ENCODE data around the gene IFI30. TPM values are rescaled to one million over a fixed set of nuclear protein-coding genes. Genes with fewer than 3 reads are reported as not detected.
"Not testable (repeated sequence)": the region's sequence is repeated elsewhere in the genome, so short reads cannot be mapped to it uniquely, and the experiment has no call there.

Gene IFI30
- total RNA-seq, 2 donors from 2014 or later: 8.1 to 43.2 TPM

GRCh38 chr19:18206018-18206417, 32.4 kb downstream of the IFI30 start:
- Histone ChIP-seq H3K27me3 (no peaks in the 10 kb centered on the region), H3K9me3 (no peaks in the 10 kb centered on the region), H3K4me3 (peak overlapping the region in 1 of 2 donors; percentile 75), H3K27ac (peak overlapping the region; percentile 100), H3K36me3 (no peaks in the 10 kb centered on the region), H3K4me1 (peaks cover 0 to 28% of the 10 kb centered on the region in 2 donors)
- no peak for TF ChIP-seq CTCF (IDR thresholded peaks at IDR 0.05)
- no peak for DNase-seq (ENCODE audit: low spot score)

GRCh38 chr19:18208098-18208951, 34.7 kb downstream of the IFI30 start:
- H3K27ac ChIP-seq: peak overlapping the region; percentile 42 to 46
- H3K27me3 ChIP-seq: no peaks in the 10 kb centered on the region
- peak; percentile 87 for TF ChIP-seq CTCF (IDR thresholded peaks at IDR 0.05)
- H3K36me3 ChIP-seq: no peaks in the 10 kb centered on the region
- no peak for DNase-seq (ENCODE audit: low spot score)
- no peak overlapping the region for H3K4me3 ChIP-seq
- no peaks in the 10 kb centered on the region for H3K9me3 ChIP-seq
- peaks cover 0 to 19% of the 10 kb centered on the region in 2 donors for H3K4me1 ChIP-seq

GRCh38 chr19:18209912-18210311, 36.3 kb downstream of the IFI30 start:
- DNase-seq (ENCODE audit: low spot score); H3K27ac ChIP-seq; H3K9me3 ChIP-seq; H3K27me3 ChIP-seq; H3K4me3 ChIP-seq; H3K36me3 ChIP-seq: not testable (repeated sequence)
- peaks cover 0 to 16% of the 10 kb centered on the region in 2 donors for H3K4me1 ChIP-seq

- DNase-seq (ENCODE audit: low spot score): no peak
- Histone ChIP-seq H3K4me3 (no peak overlapping the region), H3K27ac (no peak overlapping the region), H3K9me3 (no peaks in the 10 kb centered on the region), H3K4me1 (peaks cover 0 to 7% of the 10 kb centered on the region in 2 donors), H3K27me3 (no peaks in the 10 kb centered on the region), H3K36me3 (no peaks in the 10 kb centered on the region)
- no peak for TF ChIP-seq CTCF (IDR thresholded peaks at IDR 0.05)
These were observed 38.1 kb downstream of the IFI30 start for GRCh38 chr19:18211683-18212082.

- Histone ChIP-seq H3K36me3 (no peaks in the 10 kb centered on the region), H3K27ac (no peak overlapping the region), H3K4me3 (no peak overlapping the region), H3K27me3 (no peaks in the 10 kb centered on the region), H3K9me3 (no peaks in the 10 kb centered on the region), H3K4me1 (no peaks in the 10 kb centered on the region)
- DNase-seq (ENCODE audit: low spot score): no peak
- no peak for TF ChIP-seq CTCF (IDR thresholded peaks at IDR 0.05)
These were observed 41.3 kb downstream of the IFI30 start for GRCh38 chr19:18214779-18215433.

GRCh38 chr19:18216789-18217188, 43.2 kb downstream of the IFI30 start:
- no peaks in the 10 kb centered on the region for H3K9me3 ChIP-seq
- TF ChIP-seq CTCF (IDR thresholded peaks at IDR 0.05): no peak
- no peak overlapping the region for H3K4me3 ChIP-seq
- DNase-seq (ENCODE audit: low spot score): no peak
- no peaks in the 10 kb centered on the region for H3K4me1 ChIP-seq
- no peaks in the 10 kb centered on the region for H3K27me3 ChIP-seq
- H3K27ac ChIP-seq: no peak overlapping the region
- no peaks in the 10 kb centered on the region for H3K36me3 ChIP-seq

Data from right atrium auricular region (tissue), 2 donors.